Measurements from ENCODE around the gene KAT7.

- no peak for TF ChIP-seq GATA3 (IDR thresholded peaks at IDR 0.05; ENCODE audit: low read depth, low read length)
- TF ChIP-seq GATA2 (IDR thresholded peaks at IDR 0.05; ENCODE audit: low read depth, low read length), result no peak
Measured at GRCh38 chr17:49783071-49783715, 5.3 kb upstream of the KAT7 start.

Measured in SH-SY5Y (cell line).